Loucy (cell line): ENCODE measurements around the gene NCKAP5.

Source experiments
- CTCF ChIP-seq: fragments of 200-600 bp; sonication (generic); conservative IDR thresholded peaks from 2 replicates; pipeline ENCODE4 v1.5.1; 2014; ENCODE audit warnings: mild to moderate bottlenecking, antibody characterized with exemption, low read length
- EZH2phosphoT487 ChIP-seq: fragments of 200-600 bp; IDR thresholded peaks from 2 replicates; pipeline ENCODE4 v1.6.1; 2018; ENCODE audit warnings: antibody characterized with exemption, mild to moderate bottlenecking, moderate library complexity, borderline replicate concordance

DNA sequence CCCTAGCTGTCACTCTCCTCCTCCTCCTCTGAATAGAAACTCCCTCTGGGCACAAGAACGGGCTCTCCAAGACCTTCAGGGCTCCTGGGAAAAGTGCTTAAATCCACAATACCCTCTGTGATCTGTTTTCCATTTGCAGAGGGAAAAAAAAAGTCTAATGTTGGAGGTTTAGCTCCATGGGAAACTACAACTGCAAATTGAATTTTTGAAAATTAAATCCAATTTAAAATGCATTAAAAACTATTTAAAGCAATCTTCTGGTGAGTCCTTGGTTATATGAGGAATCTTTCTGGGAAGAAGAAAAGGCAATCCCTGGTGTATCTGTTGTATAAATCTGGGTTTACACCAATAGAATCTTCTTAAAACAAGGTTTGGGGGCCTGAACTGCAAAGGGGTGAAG, 64.3 kb downstream of the NCKAP5 start:
- TF ChIP-seq CTCF (no peak), EZH2phosphoT487 (no peak)
